GM23338 (cell line): ENCODE measurements around the gene TP53.

Source experiments
- CTCF ChIP-seq, 2 experiments: fragments of 200-600 bp in 1 of 2; sonication (generic) in 1 of 2; conservative IDR thresholded peaks; 2 replicates each; pipeline versions ENCODE4 v1.5.1 to v1.6.1; 2016 to 2017; ENCODE audit warnings: antibody characterized with exemption in 2 of 2, low read depth in 2 of 2, mild to moderate bottlenecking in 2 of 2, moderate library complexity in 1 of 2
- EZH2 ChIP-seq: fragments of 200-600 bp; sonication (generic); IDR thresholded peaks from one replicate; pipeline ENCODE4 v1.8.0; 2017; ENCODE audit warnings: antibody characterized with exemption, mild to moderate bottlenecking, low read depth; ENCODE audit not compliant: unreplicated experiment
- EZH2phosphoT487 ChIP-seq: fragments of 200-600 bp; sonication (generic); IDR thresholded peaks from one replicate; pipeline ENCODE4 v1.8.1; 2018; ENCODE audit warnings: antibody characterized with exemption; ENCODE audit not compliant: unreplicated experiment
- POLR2AphosphoS5 ChIP-seq: IDR thresholded peaks from 2 replicates; pipeline ENCODE4 v1.6.1; 2016; ENCODE audit warnings: antibody characterized with exemption, low read depth
- REST ChIP-seq: IDR thresholded peaks from one replicate; pipeline ENCODE4 v1.6.1; 2018; ENCODE audit warnings: antibody characterized with exemption; ENCODE audit not compliant: unreplicated experiment
- ZNF114 ChIP-seq: fragments of 250-450 bp; sonication (Bioruptor Pico); IDR thresholded peaks from 2 replicates; pipeline ENCODE4 v1.5.0; 2020; ENCODE audit warnings: mild to moderate bottlenecking, moderate library complexity
- ZNF331 ChIP-seq: fragments of 250-450 bp; sonication (Bioruptor Pico); IDR thresholded peaks from 2 replicates; pipeline ENCODE4 v1.5.0; 2020; ENCODE audit warnings: low read depth, mild to moderate bottlenecking, moderate library complexity
- ZNF462 ChIP-seq: fragments of 250-450 bp; sonication (Bioruptor Pico); IDR thresholded peaks from 2 replicates; pipeline ENCODE4 v1.5.0; 2020; ENCODE audit warnings: mild to moderate bottlenecking, moderate library complexity

GRCh38 chr17:7623661-7624060 lies 63.6 kb downstream of the TP53 start:
- TF ChIP-seq CTCF (conservative IDR thresholded peaks at IDR 0.05; ENCODE audit: low read depth in 2 of 2) (no peak), POLR2AphosphoS5 (no peak), REST (no peak), ZNF114 (CRISPR knock-in tag) (no peak), EZH2 (no peak), EZH2phosphoT487 (no peak), ZNF462 (CRISPR knock-in tag) (no peak), ZNF331 (CRISPR knock-in tag) (no peak)
